Activated naive CD4-positive, alpha-beta T cell treated with anti-CD3 and anti-CD28 coated beads for 36 hours (primary cell): ENCODE results near the gene CASTOR1. TPM values are rescaled to one million over a fixed set of nuclear protein-coding genes. Genes with fewer than 3 reads are reported as not detected.

Source experiments
- CTCF ChIA-PET: fragments of 350-600 bp; sonication (Branson Sonifier 250); formaldehyde crosslinking; loops from one replicate; lab custom pipeline; 2021; ENCODE audit warnings: antibody characterized with exemption; lab: Charles Lee
- DNase-seq: peaks from one replicate; pipeline ENCODE4 v3.0.0-alpha.2; 2020
- H3K27ac Mint-ChIP-seq: one replicate; pipeline ENCODE4 v1.8.0; 2021; ENCODE audit warnings: mild to moderate bottlenecking, mixed read lengths
- H3K27me3 Mint-ChIP-seq: one replicate; pipeline ENCODE4 v1.8.0; 2021; ENCODE audit warnings: low read depth, mixed read lengths
- H3K36me3 Mint-ChIP-seq: one replicate; pipeline ENCODE4 v1.8.0; 2021; ENCODE audit warnings: low read depth, mixed read lengths
- H3K4me1 Mint-ChIP-seq: one replicate; pipeline ENCODE4 v1.8.0; 2021; ENCODE audit warnings: low read depth, mixed read lengths
- H3K4me3 Mint-ChIP-seq: one replicate; pipeline ENCODE4 v1.8.0; 2021; ENCODE audit warnings: mild to moderate bottlenecking, moderate library complexity, mixed read lengths
- H3K9me3 Mint-ChIP-seq: one replicate; pipeline ENCODE4 v1.8.0; 2021; ENCODE audit warnings: mixed read lengths
- intact Hi-C: fragments of 100-400 bp; cut with micrococcal nuclease; formaldehyde crosslinking; loops from one replicate; pipeline ENCODE4 v1.15.1; 2023
- total RNA-seq, 2 experiments: library from RNA; stranded (reverse); gene quantifications; one replicate each; pipeline ENCODE4 v1.2.3, GENCODE V29; 2021

Gene CASTOR1
- total RNA-seq, 2 experiments from 2014 or later = 2.1 to 3.8 TPM

- intact Hi-C loops = loop anchor here (1.0 to 10.0 kb wide), 5 partner anchors 9 to 662 kb away; partner anchors contain the start of genes LIF, NF2, PES1 and UQCR10
- Mint-ChIP-seq H3K36me3 (peaks cover 61% of the 10 kb centered on the region), H3K27me3 (no peaks in the 10 kb centered on the region), H3K4me1 (peaks cover 42% of the 10 kb centered on the region), H3K27ac (peak within 1 kb of the TSS; percentile 98), H3K9me3 (no peaks in the 10 kb centered on the region), H3K4me3 (peak within 1 kb of the TSS; percentile 99)
- DNase-seq = peak; percentile 86
- CTCF ChIA-PET = interaction anchor here (0.6 to 2.6 kb wide), 4 partner anchors 11 to 328 kb away, joined by 3 to 14 read pairs (median 4); no protein-coding TSS in a partner anchor
Observed at GRCh38 chr22:30266445-30267381, 22.6 kb downstream of the CASTOR1 start, which contains the start of gene OSM. OSM (minus strand) TSS chr22:30266851; CDS start chr22:30266799, 52 bp downstream.

DNA sequence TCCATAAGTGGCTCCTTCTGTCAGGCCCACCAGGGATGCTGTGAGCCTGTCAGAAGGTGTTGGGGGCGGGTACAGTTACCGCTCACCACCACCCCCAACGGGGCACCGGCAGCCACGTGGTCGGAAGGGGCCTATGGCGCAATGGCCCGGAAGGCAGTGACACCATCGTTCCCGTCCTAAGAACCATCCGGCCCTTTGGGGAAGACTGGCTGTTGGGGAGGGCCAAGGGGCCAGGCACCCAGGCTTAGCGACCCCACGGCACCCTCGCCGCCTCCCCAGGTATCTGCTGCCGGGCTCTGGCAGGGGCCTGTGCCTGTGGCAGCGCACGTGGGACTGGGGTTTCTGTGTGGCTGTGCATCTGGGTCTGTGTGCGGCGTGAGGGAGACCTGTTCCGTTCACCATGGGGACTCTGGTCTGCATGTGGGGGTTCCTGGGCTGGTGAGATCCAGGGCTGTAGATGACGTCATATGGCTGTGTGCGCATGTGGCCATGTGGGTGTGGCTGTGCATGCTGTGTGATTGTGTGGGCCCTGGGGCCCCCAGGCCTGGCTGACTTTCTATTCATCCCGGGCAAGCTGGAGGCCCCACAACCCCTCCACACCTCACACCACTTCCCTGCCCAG, 23.4 kb downstream of the CASTOR1 start:
- Mint-ChIP-seq H3K27me3 (no peaks in the 10 kb centered on the region), H3K9me3 (no peaks in the 10 kb centered on the region), H3K27ac (peak overlapping the region; percentile 98), H3K4me3 (peak overlapping the region; percentile 99), H3K4me1 (peaks cover 42% of the 10 kb centered on the region), H3K36me3 (peaks cover 61% of the 10 kb centered on the region)
- intact Hi-C loops = loop anchor here (5.0 to 10.0 kb wide), 3 partner anchors 326 to 661 kb away; partner anchors contain the start of genes NF2, PES1, UQCR10 and ZMAT5
- peak; percentile 92 for DNase-seq
- CTCF ChIA-PET = interaction anchor here (0.6 to 3.4 kb wide), 2 partner anchors 21 to 38 kb away, joined by 4 to 74 read pairs; partner anchors contain the start of gene CASTOR1

GRCh38 chr22:30265131-30265720, 24.1 kb downstream of the CASTOR1 start:
- Mint-ChIP-seq H3K27ac (peak overlapping the region; percentile 98), H3K4me1 (peaks cover 42% of the 10 kb centered on the region), H3K9me3 (no peaks in the 10 kb centered on the region), H3K36me3 (peaks cover 56% of the 10 kb centered on the region), H3K27me3 (no peaks in the 10 kb centered on the region), H3K4me3 (peak overlapping the region; percentile 99)
- DNase-seq = no peak
- CTCF ChIA-PET = interaction anchor here (0.6 to 3.4 kb wide), 6 partner anchors 9 to 126 kb away, joined by 3 to 74 read pairs (median 3); partner anchors contain the start of gene CASTOR1
- intact Hi-C loops = loop anchor here (5.0 to 10.0 kb wide), 3 partner anchors 327 to 660 kb away; partner anchors contain the start of genes NF2, PES1, UQCR10 and ZMAT5

DNA sequence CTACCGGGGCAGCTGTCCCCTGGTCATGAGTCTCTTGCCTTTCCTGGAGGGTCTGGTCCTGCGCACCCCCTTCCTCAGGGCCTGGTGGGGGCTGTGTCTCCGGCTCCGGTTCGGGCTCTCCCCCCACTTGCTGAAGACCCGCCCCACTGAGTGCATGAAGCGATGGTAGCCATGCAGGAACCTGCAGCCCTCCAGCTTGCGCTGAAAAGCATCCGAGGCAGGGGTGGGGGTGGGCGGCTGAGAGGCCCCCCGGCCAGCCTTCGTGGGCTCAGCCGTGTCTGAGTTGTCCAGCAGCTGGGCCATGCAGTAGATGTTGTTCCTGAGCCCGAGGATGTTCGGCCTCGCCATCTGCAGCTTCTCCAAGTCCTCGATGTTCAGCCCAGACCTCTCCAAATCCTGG, 25.4 kb downstream of the CASTOR1 start:
- Mint-ChIP-seq H3K27me3 (no peaks in the 10 kb centered on the region), H3K36me3 (peaks cover 45% of the 10 kb centered on the region), H3K4me1 (peaks cover 42% of the 10 kb centered on the region), H3K4me3 (no peak overlapping the region), H3K27ac (no peak overlapping the region), H3K9me3 (no peaks in the 10 kb centered on the region)
- DNase-seq = no peak
- CTCF ChIA-PET = interaction anchor here (0.6 to 3.4 kb wide), 12 partner anchors 8 to 188 kb away, joined by 3 to 74 read pairs (median 4); partner anchors contain the start of gene CASTOR1
- intact Hi-C loops = loop anchor here (1.0 to 10.0 kb wide), 3 partner anchors 23 to 659 kb away; partner anchors contain the start of genes NF2 and RNF215

DNA sequence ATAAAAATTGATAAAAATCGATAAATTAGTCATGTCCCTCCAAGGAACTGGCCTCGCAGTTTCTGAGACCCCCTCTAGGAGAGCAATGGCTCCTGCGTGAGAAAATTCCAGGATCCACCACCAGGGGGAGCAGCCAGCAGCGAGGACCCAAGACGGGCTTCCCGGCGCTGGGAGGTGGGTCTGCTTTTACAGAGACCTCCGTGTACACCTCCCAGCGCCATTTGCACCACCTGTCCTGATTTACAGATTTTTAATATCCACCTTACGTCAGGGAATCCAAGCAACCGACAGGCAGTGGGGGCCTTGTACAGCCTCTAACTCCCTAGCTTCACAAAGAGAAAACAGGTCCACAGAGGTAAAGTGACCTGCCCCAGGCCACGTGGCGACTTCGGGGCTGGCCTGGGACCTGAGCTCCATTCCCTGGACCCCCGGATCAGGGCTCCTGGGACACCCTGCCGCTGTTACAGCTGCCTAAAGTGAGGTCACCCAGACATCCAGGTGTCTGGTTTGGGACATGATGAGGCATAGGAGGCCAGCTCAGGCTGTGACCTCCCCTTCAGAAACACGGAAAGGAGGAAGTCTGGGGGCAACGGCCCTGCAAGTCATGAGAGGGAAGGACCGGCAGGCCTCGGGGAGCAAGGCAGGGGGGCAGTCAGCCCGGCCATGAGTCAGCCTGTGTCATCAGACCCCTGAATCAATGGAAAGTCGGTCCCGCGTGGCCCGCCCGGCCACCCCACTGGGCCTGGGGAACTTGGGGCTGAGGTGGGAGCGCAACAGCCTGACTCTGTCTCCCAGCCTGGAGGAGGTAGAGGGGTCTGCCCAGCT, 26.2 kb downstream of the CASTOR1 start:
- CTCF ChIA-PET = interaction anchor here (0.6 to 3.4 kb wide), 24 partner anchors 7 to 189 kb away, joined by 3 to 74 read pairs (median 4); partner anchors contain the start of gene CASTOR1
- intact Hi-C loops = loop anchor here (1.0 to 10.0 kb wide), 3 partner anchors 24 to 658 kb away; partner anchors contain the start of genes NF2 and RNF215
- peak; percentile 87 for DNase-seq
- peak overlapping the region; percentile 65 for H3K4me3 Mint-ChIP-seq
- H3K27ac Mint-ChIP-seq = peak overlapping the region; percentile 43
- no peaks in the 10 kb centered on the region for H3K27me3 Mint-ChIP-seq
- H3K4me1 Mint-ChIP-seq = peaks cover 39% of the 10 kb centered on the region
- peaks cover 38% of the 10 kb centered on the region for H3K36me3 Mint-ChIP-seq
- no peaks in the 10 kb centered on the region for H3K9me3 Mint-ChIP-seq

GRCh38 chr22:30262112-30262511, 27.2 kb downstream of the CASTOR1 start:
- Mint-ChIP-seq H3K4me3 (peak overlapping the region; percentile 34), H3K9me3 (no peaks in the 10 kb centered on the region), H3K27me3 (no peaks in the 10 kb centered on the region), H3K4me1 (peaks cover 36% of the 10 kb centered on the region), H3K27ac (no peak overlapping the region), H3K36me3 (peaks cover 33% of the 10 kb centered on the region)
- DNase-seq = no peak
- CTCF ChIA-PET = interaction anchor here (0.6 to 2.9 kb wide), 8 partner anchors 15 to 156 kb away, joined by 3 to 12 read pairs (median 5); partner anchors contain the start of genes CCDC157 and SF3A1
- intact Hi-C loops = loop anchor here (10.0 kb wide), 1 partner anchor 657 kb away; the partner anchor contains the start of gene NF2

- no peak for DNase-seq
- H3K4me1 Mint-ChIP-seq = peaks cover 36% of the 10 kb centered on the region
- H3K27ac Mint-ChIP-seq = no peak overlapping the region
- CTCF ChIA-PET = interaction anchor here (1.0 to 2.9 kb wide), 6 partner anchors 11 to 155 kb away, joined by 3 to 12 read pairs (median 4); no protein-coding TSS in a partner anchor
- no peaks in the 10 kb centered on the region for H3K27me3 Mint-ChIP-seq
- intact Hi-C loops = loop anchor here (10.0 kb wide), 1 partner anchor 656 kb away; the partner anchor contains the start of gene NF2
- no peaks in the 10 kb centered on the region for H3K9me3 Mint-ChIP-seq
- H3K4me3 Mint-ChIP-seq = no peak overlapping the region
- peaks cover 25% of the 10 kb centered on the region for H3K36me3 Mint-ChIP-seq
Observed at GRCh38 chr22:30261134-30261533, 28.2 kb downstream of the CASTOR1 start.

GRCh38 chr22:30260682-30261081, 28.6 kb downstream of the CASTOR1 start:
- H3K9me3 Mint-ChIP-seq = no peaks in the 10 kb centered on the region
- H3K27me3 Mint-ChIP-seq = no peaks in the 10 kb centered on the region
- no peak overlapping the region for H3K27ac Mint-ChIP-seq
- no peak overlapping the region for H3K4me3 Mint-ChIP-seq
- CTCF ChIA-PET = interaction anchor here (1.4 to 2.9 kb wide), 5 partner anchors 10 to 155 kb away, joined by 3 to 12 read pairs (median 5); no protein-coding TSS in a partner anchor
- no peak for DNase-seq
- H3K36me3 Mint-ChIP-seq = peaks cover 22% of the 10 kb centered on the region
- H3K4me1 Mint-ChIP-seq = peaks cover 36% of the 10 kb centered on the region
- intact Hi-C loops = loop anchor here (10.0 kb wide), 1 partner anchor 656 kb away; the partner anchor contains the start of gene NF2

- Mint-ChIP-seq H3K27me3 (no peaks in the 10 kb centered on the region), H3K36me3 (peaks cover 21% of the 10 kb centered on the region), H3K4me1 (peaks cover 34% of the 10 kb centered on the region), H3K4me3 (no peak overlapping the region), H3K27ac (no peak overlapping the region), H3K9me3 (no peaks in the 10 kb centered on the region)
- intact Hi-C loops = loop anchor here (10.0 kb wide), 1 partner anchor 655 kb away; the partner anchor contains the start of gene NF2
- CTCF ChIA-PET = interaction anchor here (0.5 to 2.9 kb wide), 7 partner anchors 10 to 1506 kb away, joined by 3 to 12 read pairs (median 4); no protein-coding TSS in a partner anchor
- no peak for DNase-seq
Observed at GRCh38 chr22:30260276-30260675, 29.0 kb downstream of the CASTOR1 start.

GRCh38 chr22:30254314-30254713, 35.0 kb downstream of the CASTOR1 start:
- peaks cover 30% of the 10 kb centered on the region for H3K4me1 Mint-ChIP-seq
- H3K27ac Mint-ChIP-seq = no peak overlapping the region
- CTCF ChIA-PET = interaction anchor here (0.6 to 2.4 kb wide), 8 partner anchors 9 to 161 kb away, joined by 3 to 21 read pairs (median 4); partner anchors contain the start of gene CASTOR1
- intact Hi-C loops = no loop called here
- H3K9me3 Mint-ChIP-seq = no peaks in the 10 kb centered on the region
- DNase-seq = no peak
- no peak overlapping the region for H3K4me3 Mint-ChIP-seq
- H3K27me3 Mint-ChIP-seq = no peaks in the 10 kb centered on the region
- no peaks in the 10 kb centered on the region for H3K36me3 Mint-ChIP-seq
